Thyroid gland (tissue), 4 donors: Measurements from ENCODE around the gene COX10.

Source experiments
- POLR2A ChIP-seq, 2 donors: fragments of 450-650 bp; IDR thresholded peaks; one replicate each; pipeline ENCODE4 v1.6.1; 2017; ENCODE audit warnings: antibody characterized with exemption in 2 of 2, mild to moderate bottlenecking in 2 of 2, moderate library complexity in 1 of 2
- TF ChIP-seq, protein P1 (sequence below), 6 experiments: fragments of 200-600 bp in 3 of 6; fragments of 450-650 bp in 3 of 6; sonication (generic) in 3 of 6; IDR thresholded peaks; one replicate each; pipeline ENCODE4 v1.5.1; 2016 to 2019; ENCODE audit warnings: antibody characterized with exemption in 6 of 6, mild to moderate bottlenecking in 2 of 6, inconsistent platforms in 1 of 6, moderate library complexity in 1 of 6

DNA sequence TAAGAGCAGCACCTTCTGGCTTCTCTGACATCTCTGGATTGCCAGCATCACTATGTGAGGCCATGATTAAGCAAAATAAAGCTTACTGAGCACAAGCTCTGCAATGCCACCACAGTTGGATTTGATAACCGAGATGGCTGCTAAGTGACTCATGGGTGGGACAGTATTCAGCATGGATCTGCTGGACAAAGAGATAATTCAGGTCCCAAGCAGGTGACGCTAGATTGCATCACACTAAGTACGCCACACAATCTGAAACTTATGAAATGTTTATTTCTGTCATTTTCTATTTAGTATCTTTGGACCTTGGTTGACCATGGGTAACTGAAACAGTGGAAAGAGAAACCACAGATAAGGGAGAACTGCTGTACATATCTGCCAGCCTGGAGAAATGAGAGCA, 139.9 kb downstream of the COX10 start:
- TF ChIP-seq, protein P1, sequence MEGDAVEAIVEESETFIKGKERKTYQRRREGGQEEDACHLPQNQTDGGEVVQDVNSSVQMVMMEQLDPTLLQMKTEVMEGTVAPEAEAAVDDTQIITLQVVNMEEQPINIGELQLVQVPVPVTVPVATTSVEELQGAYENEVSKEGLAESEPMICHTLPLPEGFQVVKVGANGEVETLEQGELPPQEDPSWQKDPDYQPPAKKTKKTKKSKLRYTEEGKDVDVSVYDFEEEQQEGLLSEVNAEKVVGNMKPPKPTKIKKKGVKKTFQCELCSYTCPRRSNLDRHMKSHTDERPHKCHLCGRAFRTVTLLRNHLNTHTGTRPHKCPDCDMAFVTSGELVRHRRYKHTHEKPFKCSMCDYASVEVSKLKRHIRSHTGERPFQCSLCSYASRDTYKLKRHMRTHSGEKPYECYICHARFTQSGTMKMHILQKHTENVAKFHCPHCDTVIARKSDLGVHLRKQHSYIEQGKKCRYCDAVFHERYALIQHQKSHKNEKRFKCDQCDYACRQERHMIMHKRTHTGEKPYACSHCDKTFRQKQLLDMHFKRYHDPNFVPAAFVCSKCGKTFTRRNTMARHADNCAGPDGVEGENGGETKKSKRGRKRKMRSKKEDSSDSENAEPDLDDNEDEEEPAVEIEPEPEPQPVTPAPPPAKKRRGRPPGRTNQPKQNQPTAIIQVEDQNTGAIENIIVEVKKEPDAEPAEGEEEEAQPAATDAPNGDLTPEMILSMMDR (IDR thresholded peaks at IDR 0.05), result no peak
- TF ChIP-seq POLR2A (IDR thresholded peaks at IDR 0.05), result no peak
